Measurements from ENCODE around the gene LCP2.
"Not testable (repeated sequence)": the region's sequence is repeated elsewhere in the genome, so short reads cannot be mapped to it uniquely, and the experiment has no call there.

LCP2 gene

GRCh38 chr5:170248172-170248930 lies 49.2 kb downstream of the LCP2 start:
- DNase-seq (ENCODE audit: low spot score), result no peak

- no peak for DNase-seq (ENCODE audit: low spot score)
Observed at GRCh38 chr5:170247363-170247762, 50.2 kb downstream of the LCP2 start.

- DNase-seq (ENCODE audit: low spot score), result no peak
Observed at GRCh38 chr5:170246126-170246870, 51.3 kb downstream of the LCP2 start.

- DNase-seq (ENCODE audit: low spot score), result not testable (repeated sequence)
Observed at GRCh38 chr5:170245436-170245835, 52.1 kb downstream of the LCP2 start.

GRCh38 chr5:170238456-170239196 lies 59.0 kb downstream of the LCP2 start:
- DNase-seq (ENCODE audit: low spot score), result no peak

- no peak for DNase-seq (ENCODE audit: low spot score)
Observed at GRCh38 chr5:170235876-170236864, 61.4 kb downstream of the LCP2 start.

- DNase-seq (ENCODE audit: low spot score), result no peak
Observed at GRCh38 chr5:170233358-170233892, 64.2 kb downstream of the LCP2 start.

GRCh38 chr5:170232786-170233185 lies 64.8 kb downstream of the LCP2 start, which contains the start of gene C5orf58:
TSS of gene C5orf58 (plus strand) at chr5:170232985. CDS start at chr5:170234977, 1,992 bp downstream.
- no peak for DNase-seq (ENCODE audit: low spot score)

GRCh38 chr5:170228762-170229435 lies 68.7 kb downstream of the LCP2 start:
- no peak for DNase-seq (ENCODE audit: low spot score)

- DNase-seq (ENCODE audit: low spot score), result no peak
Observed at GRCh38 chr5:170226661-170227060, 70.9 kb downstream of the LCP2 start.

GRCh38 chr5:170226129-170226615 lies 71.4 kb downstream of the LCP2 start:
- no peak for DNase-seq (ENCODE audit: low spot score)

GRCh38 chr5:170225326-170226128 lies 72.0 kb downstream of the LCP2 start:
- peak; percentile 45 for DNase-seq (ENCODE audit: low spot score)

GRCh38 chr5:170223906-170224305 lies 73.7 kb downstream of the LCP2 start:
- no peak for DNase-seq (ENCODE audit: low spot score)

GRCh38 chr5:170223360-170223759 lies 74.2 kb downstream of the LCP2 start:
- DNase-seq (ENCODE audit: low spot score), result no peak

GRCh38 chr5:170221327-170221741 lies 76.2 kb downstream of the LCP2 start:
- DNase-seq (ENCODE audit: low spot score), result no peak

GRCh38 chr5:170220191-170220590 lies 77.4 kb downstream of the LCP2 start:
- DNase-seq (ENCODE audit: low spot score), result no peak

- DNase-seq (ENCODE audit: low spot score), result no peak
Observed at GRCh38 chr5:170219615-170220014, 78.0 kb downstream of the LCP2 start.

- no peak for DNase-seq (ENCODE audit: low spot score)
Observed at GRCh38 chr5:170218726-170219125, 78.9 kb downstream of the LCP2 start.

GRCh38 chr5:170217831-170218230 lies 79.7 kb downstream of the LCP2 start:
- no peak for DNase-seq (ENCODE audit: low spot score)
